IMR-90 (cell line): ENCODE results near the gene ALOX15B. TPM values are rescaled to one million over a fixed set of nuclear protein-coding genes. Genes with fewer than 3 reads are reported as not detected.

Experiments used
- ATAC-seq: fragments of 200-7000 bp; cut with Tn5 transposase; 2 replicates; pipeline ENCODE4 v1.9.1; 2020; ENCODE audit warnings: low read depth, mild to moderate bottlenecking, moderate library complexity
- BruUV-seq: library from RNA; stranded (reverse); fragments of 400-500 nt; replicated peaks from 2 replicates; lab custom pipeline; 2021; lab: Mats Ljungman, UMichigan
- CTCF ChIA-PET: fragments of 300-600 bp; formaldehyde crosslinking; extraction: SDS; loops from one replicate; lab custom pipeline; 2021; ENCODE audit warnings: antibody characterized with exemption; lab: Yijun Ruan, JAX
- POLR2A ChIA-PET: fragments of 300-600 bp; sonication (Branson Sonifier 250); formaldehyde crosslinking; loops from one replicate; lab custom pipeline; 2022; ENCODE audit warnings: antibody characterized with exemption; ENCODE audit not compliant: unreplicated experiment; lab: Charles Lee
- DNase-seq: peaks from one replicate; pipeline ENCODE4 v3.0.0; 2013
- H2AFZ ChIP-seq: replicated peaks from 2 replicates; pipeline ENCODE3; 2013; ENCODE audit warnings: low read length, mild to moderate bottlenecking; ENCODE audit not compliant: poor library complexity
- H2AK5ac ChIP-seq: 2 replicates; pipeline ENCODE4 v1.6.1; 2013; ENCODE audit warnings: low read depth, low read length, inconsistent platforms
- H2AK9ac ChIP-seq: replicated peaks from 2 replicates; pipeline ENCODE3; 2013; ENCODE audit warnings: mild to moderate bottlenecking, low read depth, low read length, moderate library complexity; ENCODE audit not compliant: poor library complexity
- H2BK120ac ChIP-seq: 2 replicates; pipeline ENCODE4 v1.6.1; 2013; ENCODE audit warnings: low read depth, low read length, inconsistent platforms
- H2BK15ac ChIP-seq: 3 replicates; pipeline ENCODE4 v1.6.1; 2013; ENCODE audit warnings: low read depth, low read length, inconsistent platforms
- H2BK20ac ChIP-seq: 2 replicates; pipeline ENCODE4 v1.6.1; 2013; ENCODE audit warnings: low read depth, mild to moderate bottlenecking, inconsistent platforms, low read length, moderate library complexity
- H2BK5ac ChIP-seq: 2 replicates; pipeline ENCODE4 v1.6.1; 2013; ENCODE audit warnings: mild to moderate bottlenecking, low read depth, low read length, inconsistent platforms; ENCODE audit not compliant: poor library complexity, severe bottlenecking
- H3K14ac ChIP-seq: replicated peaks from 2 replicates; pipeline ENCODE4 v1.6.1; 2013; ENCODE audit warnings: low read depth, low read length, inconsistent platforms
- H3K18ac ChIP-seq: 2 replicates; pipeline ENCODE4 v1.6.1; 2013; ENCODE audit warnings: low read depth, low read length, control low read depth
- H3K23ac ChIP-seq: 2 replicates; pipeline ENCODE4 v1.6.1; 2013; ENCODE audit warnings: low read depth, low read length, inconsistent platforms
- H3K27ac ChIP-seq: 2 replicates; pipeline ENCODE4 v1.5.1; 2013; ENCODE audit warnings: mild to moderate bottlenecking, control low read depth, low read length; ENCODE audit not compliant: insufficient read depth
- H3K27me3 ChIP-seq: 2 replicates; pipeline ENCODE4 v1.6.1; 2013; ENCODE audit warnings: low read length; ENCODE audit not compliant: control insufficient read depth, insufficient read depth
- H3K36me3 ChIP-seq: 2 replicates; pipeline ENCODE4 v1.6.1; 2013; ENCODE audit warnings: low read length, mixed read lengths; ENCODE audit not compliant: control insufficient read depth, insufficient read depth
- H3K4ac ChIP-seq: 2 replicates; pipeline ENCODE4 v1.6.1; 2013; ENCODE audit warnings: low read depth, low read length, inconsistent platforms
- H3K4me1 ChIP-seq: 2 replicates; pipeline ENCODE4 v1.6.1; 2013; ENCODE audit warnings: low read length, mixed read lengths; ENCODE audit not compliant: control insufficient read depth, insufficient read depth
- H3K4me2 ChIP-seq: 2 replicates; pipeline ENCODE4 v1.6.1; 2013; ENCODE audit warnings: low read depth, mild to moderate bottlenecking, control low read depth, low read length, moderate library complexity
- H3K4me3 ChIP-seq: 2 replicates; pipeline ENCODE4 v1.5.1; 2013; ENCODE audit warnings: low read depth, mild to moderate bottlenecking, control low read depth, low read length, moderate library complexity; ENCODE audit not compliant: insufficient read depth
- H3K56ac ChIP-seq: 2 replicates; pipeline ENCODE4 v1.6.1; 2013; ENCODE audit warnings: low read length, inconsistent platforms; ENCODE audit not compliant: insufficient read depth; ENCODE audit errors: extremely low read depth
- H3K79me1 ChIP-seq, 2 experiments: 2 replicates each; pipeline ENCODE4 v1.6.1; 2013; ENCODE audit warnings: low read length in 2 of 2, inconsistent platforms in 1 of 2, low read depth in 1 of 2
- H3K9ac ChIP-seq: 2 replicates; pipeline ENCODE4 v1.6.1; 2013; ENCODE audit warnings: low read depth, low read length, control low read depth
- H3K9me1 ChIP-seq: 2 replicates; pipeline ENCODE4 v1.6.1; 2013; ENCODE audit warnings: low read length, inconsistent platforms; ENCODE audit not compliant: insufficient read depth
- H3K9me3 ChIP-seq: 2 replicates; pipeline ENCODE4 v1.6.1; 2013; ENCODE audit warnings: low read length; ENCODE audit not compliant: control insufficient read depth, insufficient read depth
- H4K20me1 ChIP-seq: 2 replicates; pipeline ENCODE4 v1.6.1; 2013; ENCODE audit warnings: low read length, inconsistent platforms; ENCODE audit not compliant: insufficient read depth
- H4K5ac ChIP-seq: 2 replicates; pipeline ENCODE4 v1.6.1; 2013; ENCODE audit warnings: mild to moderate bottlenecking, low read depth, low read length, control low read depth
- H4K8ac ChIP-seq, 2 experiments: 2 replicates each; pipeline ENCODE4 v1.6.1; 2013; ENCODE audit warnings: low read depth in 2 of 2, low read length in 2 of 2, control low read depth in 1 of 2, inconsistent platforms in 1 of 2
- H4K91ac ChIP-seq: 2 replicates; pipeline ENCODE4 v1.6.1; 2013; ENCODE audit warnings: low read depth, low read length, inconsistent platforms; ENCODE audit not compliant: insufficient read depth
- BHLHE40 ChIP-seq: fragments of 150-350 bp; IDR thresholded peaks from 2 replicates; pipeline ENCODE4 v1.6.1; 2016; ENCODE audit warnings: mild to moderate bottlenecking, low read depth, low read length
- CEBPB ChIP-seq: IDR thresholded peaks from 2 replicates; pipeline ENCODE4 v1.6.1; 2012; ENCODE audit warnings: low read depth, low read length, improper control_type of control experiment
- CHD1 ChIP-seq: IDR thresholded peaks from 2 replicates; pipeline ENCODE4 v1.6.1; 2012; ENCODE audit warnings: low read depth, low read length, improper control_type of control experiment
- FOS ChIP-seq: fragments of 150-350 bp; IDR thresholded peaks from 2 replicates; pipeline ENCODE4 v1.6.1; 2016; ENCODE audit warnings: low read depth, low read length
- MAFK ChIP-seq: IDR thresholded peaks from 2 replicates; pipeline ENCODE4 v1.6.1; 2012; ENCODE audit warnings: low read depth, low read length, improper control_type of control experiment
- MAZ ChIP-seq: IDR thresholded peaks from 2 replicates; pipeline ENCODE4 v1.6.1; 2012; ENCODE audit warnings: low read depth, mild to moderate bottlenecking, low read length, improper control_type of control experiment, moderate library complexity, borderline replicate concordance
- MXI1 ChIP-seq: IDR thresholded peaks from 2 replicates; pipeline ENCODE4 v1.6.1; 2012; ENCODE audit warnings: low read depth, mild to moderate bottlenecking, low read length, moderate library complexity, borderline replicate concordance
- NFE2L2 ChIP-seq: fragments of 150-350 bp; IDR thresholded peaks from 2 replicates; pipeline ENCODE4 v1.6.1; 2016; ENCODE audit warnings: low read depth, mild to moderate bottlenecking, low read length
- POLR2A ChIP-seq: IDR thresholded peaks from 2 replicates; pipeline ENCODE4 v1.6.1; 2012; ENCODE audit warnings: mild to moderate bottlenecking, low read depth, low read length
- RCOR1 ChIP-seq: IDR thresholded peaks from 2 replicates; pipeline ENCODE4 v1.6.1; 2012; ENCODE audit warnings: mild to moderate bottlenecking, low read length, improper control_type of control experiment; ENCODE audit not compliant: insufficient replicate concordance
- RFX5 ChIP-seq: IDR thresholded peaks from 2 replicates; pipeline ENCODE4 v1.8.0; 2012; ENCODE audit warnings: low read depth, mild to moderate bottlenecking, low read length, moderate library complexity
- SMC3 ChIP-seq: fragments of 150-350 bp; IDR thresholded peaks from 2 replicates; pipeline ENCODE4 v1.6.1; 2016; ENCODE audit warnings: low read depth, mild to moderate bottlenecking, antibody characterized with exemption, low read length, moderate library complexity
- WGBS, 2 experiments: methylation state at CpG; one replicate each; pipeline versions ENCODE4 v1.1.5 to v1.1.7; 2013; ENCODE audit warnings: missing lambda C conversion rate in 2 of 2; ENCODE audit not compliant: insufficient read length in 1 of 2; ENCODE audit errors: extremely low coverage in 2 of 2; 5-methylcytosine and 5-hydroxymethylcytosine counted together
- dilution Hi-C: fragments of 300-500 bp; cut with HindIII; formaldehyde crosslinking; loops from one replicate; pipeline ENCODE4 v1.14.3; 2018; ENCODE audit warnings: low sequenced_read_pairs; ENCODE audit not compliant: unreplicated experiment
- in situ Hi-C: fragments of 300-500 bp; cut with MboI; formaldehyde crosslinking; loops from 3 replicates; pipeline ENCODE4 v1.14.3; 2019; ENCODE audit warnings: low sequenced_read_pairs, inconsistent platforms, mixed read lengths
- intact Hi-C: fragments of 100-400 bp; cut with micrococcal nuclease; formaldehyde crosslinking; loops from 2 replicates; pipeline ENCODE4 v1.10.0; 2022
- polyA plus RNA-seq, 3 experiments: library from polyadenylated mRNA; depleted of rRNA; stranded (reverse); fragments of >200 nt; gene quantifications; 2 replicates each; pipeline ENCODE4 v1.2.3, GENCODE V29; 2012; ENCODE audit warnings: low replicate concordance in 1 of 3
- total RNA-seq: library from RNA; depleted of rRNA; stranded (reverse); fragments of >200 nt; gene quantifications from 2 replicates; pipeline ENCODE4 v1.2.3, GENCODE V29; 2012
- TF ChIP-seq, protein P1 (sequence below): fragments of 150-350 bp; IDR thresholded peaks from 2 replicates; pipeline ENCODE4 v1.6.1; 2017; ENCODE audit warnings: mild to moderate bottlenecking, antibody characterized with exemption, low read length, low read depth
- TF ChIP-seq, protein P2 (sequence below): fragments of 150-350 bp; IDR thresholded peaks from 2 replicates; pipeline ENCODE4 v1.6.1; 2016; ENCODE audit warnings: low read depth, mild to moderate bottlenecking, low read length, moderate library complexity, borderline replicate concordance
- TF ChIP-seq, protein P3 (sequence below): conservative IDR thresholded peaks from 2 replicates; pipeline ENCODE4 v1.5.1; 2012; ENCODE audit warnings: mild to moderate bottlenecking, low read depth, low read length, improper control_type of control experiment

Gene ALOX15B
- total and polyA plus RNA-seq, 2 of the 4 experiments (the other 2 are of a cell fraction) = not detected

DNA sequence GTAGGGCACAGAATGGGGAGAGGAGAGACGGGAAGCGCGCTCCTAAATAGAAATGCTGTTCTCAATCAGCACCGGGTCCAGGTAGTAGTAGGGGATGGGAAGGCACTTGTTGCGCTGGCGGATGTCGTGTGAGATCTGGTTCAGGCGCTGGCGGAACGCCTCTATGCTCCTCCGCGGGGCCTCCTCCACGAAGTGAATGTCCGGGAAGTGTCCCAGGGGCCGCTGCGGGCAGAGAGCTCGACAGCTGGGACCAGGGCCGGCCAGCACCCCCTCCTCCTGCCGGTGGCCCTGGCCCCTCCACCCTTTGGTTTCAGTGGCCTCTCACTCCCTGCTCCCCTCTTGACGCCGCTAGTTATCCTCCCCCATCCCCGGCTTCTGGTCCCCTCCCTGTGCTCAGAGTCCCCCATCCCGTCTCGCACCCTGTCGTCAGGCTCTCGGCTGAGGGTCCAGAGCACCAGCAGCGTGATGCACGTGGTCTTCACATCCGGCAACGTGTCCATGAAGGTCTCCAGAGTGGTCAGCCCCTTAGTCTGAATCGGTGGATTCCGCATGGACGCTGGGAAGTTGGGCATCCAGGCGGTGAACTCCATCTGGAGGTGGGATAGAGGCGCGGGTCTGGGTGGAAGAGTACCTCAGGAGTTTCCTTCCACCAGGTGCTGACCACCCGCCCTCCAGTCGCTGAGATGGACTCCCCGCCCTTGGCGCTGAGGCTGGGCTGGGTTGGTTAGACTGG is 34.0 kb downstream of the ALOX15B start:
- no peak overlapping the region for H3K27ac ChIP-seq
- H3K79me1 ChIP-seq = no peaks in the 10 kb centered on the region
- peak overlapping the region; percentile 72 for H2AFZ ChIP-seq
- H2BK5ac ChIP-seq = no peak overlapping the region
- no peak overlapping the region for H2BK15ac ChIP-seq
- no peaks in the 10 kb centered on the region for H3K36me3 ChIP-seq
- no peak overlapping the region for H3K23ac ChIP-seq
- H3K4me2 ChIP-seq = no peak overlapping the region
- H3K18ac ChIP-seq = no peak overlapping the region
- no peak for DNase-seq
- no peaks in the 10 kb centered on the region for H3K9me1 ChIP-seq
- H4K20me1 ChIP-seq = no peaks in the 10 kb centered on the region
- no peak overlapping the region for H2BK20ac ChIP-seq
- no peak overlapping the region for H3K4ac ChIP-seq
- no TSS peak for BruUV-seq
- no peak overlapping the region for H4K8ac ChIP-seq
- H3K4me1 ChIP-seq = no peaks in the 10 kb centered on the region
- no peak overlapping the region for H3K4me3 ChIP-seq
- CTCF ChIA-PET = interaction anchor here (1.1 to 1.8 kb wide), 5 partner anchors 10 to 65 kb away, joined by 3 to 16 read pairs (median 6); partner anchors contain the start of gene ALOXE3
- H4K91ac ChIP-seq = no peak overlapping the region
- no peak for ATAC-seq
- no peak overlapping the region for H3K9ac ChIP-seq
- POLR2A ChIA-PET = no interaction called here
- in situ Hi-C loops (loop anchor here (5.0 kb wide), 1 partner anchor 44 kb away; the partner anchor contains the start of gene ALOXE3), intact Hi-C loops (no loop called here), dilution Hi-C loops (no loop called here)
- H4K5ac ChIP-seq = no peak overlapping the region
- WGBS, 2 experiments = 0% methylated on average over 21 of the region's 40 CpGs; no CpG with 5 or more reads in 1 of the 2 experiments
- H2AK5ac ChIP-seq = no peak overlapping the region
- no peak overlapping the region for H2AK9ac ChIP-seq
- H3K9me3 ChIP-seq = no peaks in the 10 kb centered on the region
- H3K14ac ChIP-seq = no peak overlapping the region
- no peak overlapping the region for H2BK120ac ChIP-seq
- peaks cover 89% of the 10 kb centered on the region for H3K27me3 ChIP-seq
- no peak overlapping the region for H3K56ac ChIP-seq
- TF ChIP-seq MAZ = no peak
- TF ChIP-seq CEBPB = no peak
- TF ChIP-seq, protein P1, sequence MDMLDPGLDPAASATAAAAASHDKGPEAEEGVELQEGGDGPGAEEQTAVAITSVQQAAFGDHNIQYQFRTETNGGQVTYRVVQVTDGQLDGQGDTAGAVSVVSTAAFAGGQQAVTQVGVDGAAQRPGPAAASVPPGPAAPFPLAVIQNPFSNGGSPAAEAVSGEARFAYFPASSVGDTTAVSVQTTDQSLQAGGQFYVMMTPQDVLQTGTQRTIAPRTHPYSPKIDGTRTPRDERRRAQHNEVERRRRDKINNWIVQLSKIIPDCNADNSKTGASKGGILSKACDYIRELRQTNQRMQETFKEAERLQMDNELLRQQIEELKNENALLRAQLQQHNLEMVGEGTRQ = no peak
- TF ChIP-seq BHLHE40 = no peak
- TF ChIP-seq MXI1 = no peak
- TF ChIP-seq POLR2A = no peak
- no peak for TF ChIP-seq RCOR1
- TF ChIP-seq SMC3 = no peak
- TF ChIP-seq CHD1 = no peak
- TF ChIP-seq FOS = no peak
- no peak for TF ChIP-seq RFX5
- TF ChIP-seq, protein P2, sequence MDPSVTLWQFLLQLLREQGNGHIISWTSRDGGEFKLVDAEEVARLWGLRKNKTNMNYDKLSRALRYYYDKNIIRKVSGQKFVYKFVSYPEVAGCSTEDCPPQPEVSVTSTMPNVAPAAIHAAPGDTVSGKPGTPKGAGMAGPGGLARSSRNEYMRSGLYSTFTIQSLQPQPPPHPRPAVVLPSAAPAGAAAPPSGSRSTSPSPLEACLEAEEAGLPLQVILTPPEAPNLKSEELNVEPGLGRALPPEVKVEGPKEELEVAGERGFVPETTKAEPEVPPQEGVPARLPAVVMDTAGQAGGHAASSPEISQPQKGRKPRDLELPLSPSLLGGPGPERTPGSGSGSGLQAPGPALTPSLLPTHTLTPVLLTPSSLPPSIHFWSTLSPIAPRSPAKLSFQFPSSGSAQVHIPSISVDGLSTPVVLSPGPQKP = no peak
- TF ChIP-seq, protein P3, sequence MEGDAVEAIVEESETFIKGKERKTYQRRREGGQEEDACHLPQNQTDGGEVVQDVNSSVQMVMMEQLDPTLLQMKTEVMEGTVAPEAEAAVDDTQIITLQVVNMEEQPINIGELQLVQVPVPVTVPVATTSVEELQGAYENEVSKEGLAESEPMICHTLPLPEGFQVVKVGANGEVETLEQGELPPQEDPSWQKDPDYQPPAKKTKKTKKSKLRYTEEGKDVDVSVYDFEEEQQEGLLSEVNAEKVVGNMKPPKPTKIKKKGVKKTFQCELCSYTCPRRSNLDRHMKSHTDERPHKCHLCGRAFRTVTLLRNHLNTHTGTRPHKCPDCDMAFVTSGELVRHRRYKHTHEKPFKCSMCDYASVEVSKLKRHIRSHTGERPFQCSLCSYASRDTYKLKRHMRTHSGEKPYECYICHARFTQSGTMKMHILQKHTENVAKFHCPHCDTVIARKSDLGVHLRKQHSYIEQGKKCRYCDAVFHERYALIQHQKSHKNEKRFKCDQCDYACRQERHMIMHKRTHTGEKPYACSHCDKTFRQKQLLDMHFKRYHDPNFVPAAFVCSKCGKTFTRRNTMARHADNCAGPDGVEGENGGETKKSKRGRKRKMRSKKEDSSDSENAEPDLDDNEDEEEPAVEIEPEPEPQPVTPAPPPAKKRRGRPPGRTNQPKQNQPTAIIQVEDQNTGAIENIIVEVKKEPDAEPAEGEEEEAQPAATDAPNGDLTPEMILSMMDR = no peak
- TF ChIP-seq MAFK = no peak
- TF ChIP-seq NFE2L2 = no peak
